Vagina (tissue), 2 donors: ENCODE measurements around the gene NAA20.

Source experiments
- POLR2A ChIP-seq, 2 donors: fragments of 450-650 bp; IDR thresholded peaks; one replicate each; pipeline ENCODE4 v1.6.1; 2017; ENCODE audit warnings: antibody characterized with exemption in 2 of 2, mild to moderate bottlenecking in 2 of 2, moderate library complexity in 2 of 2
- TF ChIP-seq, protein P1 (sequence below), 3 experiments: fragments of 450-650 bp in 2 of 3; fragments of 200-600 bp in 1 of 3; sonication (generic) in 1 of 3; IDR thresholded peaks; one replicate each; pipeline ENCODE4 v1.5.1; 2017 to 2019; ENCODE audit warnings: antibody characterized with exemption in 3 of 3, mild to moderate bottlenecking in 2 of 3, moderate library complexity in 2 of 3

- TF ChIP-seq, protein P1, sequence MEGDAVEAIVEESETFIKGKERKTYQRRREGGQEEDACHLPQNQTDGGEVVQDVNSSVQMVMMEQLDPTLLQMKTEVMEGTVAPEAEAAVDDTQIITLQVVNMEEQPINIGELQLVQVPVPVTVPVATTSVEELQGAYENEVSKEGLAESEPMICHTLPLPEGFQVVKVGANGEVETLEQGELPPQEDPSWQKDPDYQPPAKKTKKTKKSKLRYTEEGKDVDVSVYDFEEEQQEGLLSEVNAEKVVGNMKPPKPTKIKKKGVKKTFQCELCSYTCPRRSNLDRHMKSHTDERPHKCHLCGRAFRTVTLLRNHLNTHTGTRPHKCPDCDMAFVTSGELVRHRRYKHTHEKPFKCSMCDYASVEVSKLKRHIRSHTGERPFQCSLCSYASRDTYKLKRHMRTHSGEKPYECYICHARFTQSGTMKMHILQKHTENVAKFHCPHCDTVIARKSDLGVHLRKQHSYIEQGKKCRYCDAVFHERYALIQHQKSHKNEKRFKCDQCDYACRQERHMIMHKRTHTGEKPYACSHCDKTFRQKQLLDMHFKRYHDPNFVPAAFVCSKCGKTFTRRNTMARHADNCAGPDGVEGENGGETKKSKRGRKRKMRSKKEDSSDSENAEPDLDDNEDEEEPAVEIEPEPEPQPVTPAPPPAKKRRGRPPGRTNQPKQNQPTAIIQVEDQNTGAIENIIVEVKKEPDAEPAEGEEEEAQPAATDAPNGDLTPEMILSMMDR (IDR thresholded peaks at IDR 0.05), result no peak
- no peak for TF ChIP-seq POLR2A (IDR thresholded peaks at IDR 0.05)
Measured at GRCh38 chr20:20063941-20064702, 47.0 kb downstream of the NAA20 start.
